ENCODE results near the gene ELOVL4.

DNA sequence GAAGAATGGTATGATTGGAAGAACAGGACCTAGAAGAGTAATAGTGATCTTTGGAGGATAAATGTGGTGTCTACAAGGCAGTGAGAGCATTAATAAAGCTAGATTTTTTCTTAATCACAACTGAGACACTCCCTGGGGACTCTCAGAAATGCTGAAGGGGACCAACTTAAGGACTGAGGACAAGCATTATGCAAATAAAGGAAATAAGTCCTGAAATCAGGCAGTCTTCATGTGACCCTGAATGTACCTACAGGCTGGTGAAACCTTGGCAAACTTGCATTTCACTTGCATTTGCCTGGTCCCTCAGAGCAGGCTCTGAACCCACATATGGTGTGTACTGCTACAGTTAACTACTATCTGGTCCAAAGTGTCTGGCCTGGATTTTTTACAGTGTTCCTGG is 37.8 kb upstream of the ELOVL4 start:
- no peak for TF ChIP-seq POLR2AphosphoS5 (IDR thresholded peaks at IDR 0.05)
- no peak for TF ChIP-seq MXI1 (conservative IDR thresholded peaks at IDR 0.05; ENCODE audit: poor library complexity, severe bottlenecking)
- TF ChIP-seq, protein P1, sequence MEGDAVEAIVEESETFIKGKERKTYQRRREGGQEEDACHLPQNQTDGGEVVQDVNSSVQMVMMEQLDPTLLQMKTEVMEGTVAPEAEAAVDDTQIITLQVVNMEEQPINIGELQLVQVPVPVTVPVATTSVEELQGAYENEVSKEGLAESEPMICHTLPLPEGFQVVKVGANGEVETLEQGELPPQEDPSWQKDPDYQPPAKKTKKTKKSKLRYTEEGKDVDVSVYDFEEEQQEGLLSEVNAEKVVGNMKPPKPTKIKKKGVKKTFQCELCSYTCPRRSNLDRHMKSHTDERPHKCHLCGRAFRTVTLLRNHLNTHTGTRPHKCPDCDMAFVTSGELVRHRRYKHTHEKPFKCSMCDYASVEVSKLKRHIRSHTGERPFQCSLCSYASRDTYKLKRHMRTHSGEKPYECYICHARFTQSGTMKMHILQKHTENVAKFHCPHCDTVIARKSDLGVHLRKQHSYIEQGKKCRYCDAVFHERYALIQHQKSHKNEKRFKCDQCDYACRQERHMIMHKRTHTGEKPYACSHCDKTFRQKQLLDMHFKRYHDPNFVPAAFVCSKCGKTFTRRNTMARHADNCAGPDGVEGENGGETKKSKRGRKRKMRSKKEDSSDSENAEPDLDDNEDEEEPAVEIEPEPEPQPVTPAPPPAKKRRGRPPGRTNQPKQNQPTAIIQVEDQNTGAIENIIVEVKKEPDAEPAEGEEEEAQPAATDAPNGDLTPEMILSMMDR (IDR thresholded peaks at IDR 0.05; ENCODE audit: poor library complexity, severe bottlenecking) = no peak
- TF ChIP-seq EP300 (conservative IDR thresholded peaks at IDR 0.05; ENCODE audit: poor library complexity, severe bottlenecking) = no peak
- no peak for TF ChIP-seq REST (IDR thresholded peaks at IDR 0.05; ENCODE audit: borderline replicate concordance)
